GM19455 (cell line): ENCODE data around the gene IQSEC3.
"Not testable (repeated sequence)": the region's sequence is repeated elsewhere in the genome, so short reads cannot be mapped to it uniquely, and the experiment has no call there.

Source experiments
- ATAC-seq: cut with Tn5 transposase; IDR thresholded peaks from one replicate; pipeline ENCODE4 v1.9.1; 2021; ENCODE audit not compliant: unreplicated experiment

Gene IQSEC3

DNA sequence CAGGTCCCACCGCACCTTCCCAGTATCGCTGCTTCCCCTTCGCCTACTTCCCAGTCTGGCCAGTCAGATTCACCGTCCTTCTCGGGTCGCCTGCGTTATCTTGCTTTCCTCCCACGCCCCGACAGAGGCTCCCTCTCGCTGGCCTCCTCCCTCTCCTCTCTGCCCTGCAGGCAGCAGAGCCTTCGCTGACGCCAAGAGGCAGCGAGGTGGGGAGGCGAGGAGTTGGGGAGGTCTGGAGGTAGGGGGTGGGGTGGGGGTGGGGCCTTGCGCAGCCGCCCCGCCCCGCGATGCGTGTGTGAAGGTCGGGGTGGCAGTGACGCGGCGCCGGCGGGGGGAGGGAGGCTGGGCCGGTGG is at the start of gene IQSEC3:
Gene IQSEC3 (plus strand): TSS at position 340 of the 354 bp plus-strand sequence. CDS start 116 bp downstream, outside the sequence.
- not testable (repeated sequence) for ATAC-seq

DNA sequence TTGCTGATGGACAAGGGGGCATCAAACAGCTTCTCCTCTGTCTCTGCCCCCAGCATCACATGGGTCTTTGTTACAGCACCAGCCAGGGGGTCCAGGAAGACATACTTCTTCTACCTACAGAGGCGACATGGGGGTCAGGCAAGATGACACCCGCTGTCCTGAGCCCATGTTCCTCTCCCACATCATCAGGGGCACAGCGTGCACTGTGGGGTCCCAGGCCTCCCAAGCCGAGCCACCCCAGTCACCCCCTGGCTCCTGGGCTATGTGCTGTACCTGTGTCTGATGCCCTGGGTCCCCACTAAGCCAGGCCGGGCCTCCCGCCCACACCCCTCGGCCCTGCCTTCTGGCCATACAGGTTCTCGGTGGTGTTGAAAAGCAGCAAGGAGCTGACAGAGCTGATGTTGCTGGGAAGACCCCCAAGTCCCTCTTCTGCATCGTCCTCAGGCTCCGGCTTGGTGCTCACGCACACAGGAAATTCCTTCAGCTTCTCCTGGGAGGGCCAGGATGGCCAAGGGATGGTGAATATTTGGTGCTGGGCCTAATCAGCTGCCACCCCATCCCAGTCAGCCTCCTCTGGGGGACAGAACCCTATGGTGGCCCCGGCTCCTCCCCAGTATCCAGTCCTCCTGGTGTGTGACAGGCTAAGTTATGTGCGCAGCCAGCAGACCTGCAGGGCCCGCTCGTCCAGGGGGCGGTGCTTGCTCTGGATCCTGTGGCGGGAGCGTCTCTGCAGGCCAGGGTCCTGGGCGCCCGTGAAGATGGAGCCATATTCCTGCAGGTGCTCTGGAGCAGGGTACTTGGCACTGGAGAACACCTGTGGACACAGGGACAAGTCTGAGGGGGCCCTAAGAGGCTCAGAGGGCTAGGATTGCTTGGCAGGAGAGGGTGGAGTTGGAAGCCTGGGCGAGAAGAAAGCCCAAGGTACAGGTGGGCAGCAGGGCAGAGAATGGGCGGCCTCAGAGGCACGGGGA is 48.9 kb upstream of the IQSEC3 start:
- ATAC-seq, result not testable (repeated sequence)

DNA sequence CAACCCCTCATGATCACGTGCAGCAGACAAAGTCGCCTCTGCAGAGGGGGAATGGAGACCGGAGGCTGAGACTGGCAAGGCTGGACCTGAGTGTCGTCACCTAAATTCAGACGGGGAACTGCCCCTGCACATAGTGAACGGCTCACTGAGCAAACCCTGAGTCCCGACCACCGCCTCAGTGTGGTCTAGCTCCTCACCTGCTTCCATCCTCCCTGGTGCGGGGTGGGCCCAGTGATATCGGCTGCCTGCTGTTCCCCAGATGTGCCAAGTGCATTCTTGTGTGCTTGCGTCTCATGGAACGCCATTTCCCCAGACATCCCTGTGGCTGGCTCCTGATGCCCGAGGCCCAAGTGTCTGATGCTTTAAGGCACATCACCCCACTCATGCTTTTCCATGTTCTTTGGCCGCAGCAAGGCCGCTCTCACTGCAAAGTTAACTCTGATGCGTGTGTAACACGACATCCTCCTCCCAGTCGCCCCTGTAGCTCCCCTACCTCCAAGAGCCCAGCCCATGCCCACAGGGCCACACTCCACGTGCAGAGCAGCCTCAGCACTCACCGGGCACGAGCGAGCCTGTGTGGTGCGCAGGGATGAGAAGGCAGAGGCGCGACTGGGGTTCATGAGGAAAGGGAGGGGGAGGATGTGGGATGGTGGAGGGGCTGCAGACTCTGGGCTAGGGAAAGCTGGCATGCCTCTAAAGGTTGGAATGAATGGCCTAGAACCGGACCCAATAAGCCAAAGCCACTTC is 47.6 kb upstream of the IQSEC3 start:
- ATAC-seq, result not testable (repeated sequence)

DNA sequence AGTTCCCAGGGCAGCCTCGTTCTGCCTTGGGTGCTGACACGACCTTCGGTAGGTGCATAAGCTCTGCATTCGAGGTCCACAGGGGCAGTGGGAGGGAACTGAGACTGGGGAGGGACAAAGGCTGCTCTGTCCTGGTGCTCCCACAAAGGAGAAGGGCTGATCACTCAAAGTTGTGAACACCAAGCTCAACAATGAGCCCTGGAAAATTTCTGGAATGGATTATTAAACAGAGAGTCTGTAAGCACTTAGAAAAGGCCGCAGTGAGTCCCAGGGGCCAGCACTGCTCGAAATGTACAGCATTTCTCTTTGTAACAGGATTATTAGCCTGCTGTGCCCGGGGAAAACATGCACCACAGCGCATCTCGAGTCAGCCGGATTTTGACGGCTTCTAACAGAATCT is 46.7 kb upstream of the IQSEC3 start:
- ATAC-seq, result not testable (repeated sequence)

DNA sequence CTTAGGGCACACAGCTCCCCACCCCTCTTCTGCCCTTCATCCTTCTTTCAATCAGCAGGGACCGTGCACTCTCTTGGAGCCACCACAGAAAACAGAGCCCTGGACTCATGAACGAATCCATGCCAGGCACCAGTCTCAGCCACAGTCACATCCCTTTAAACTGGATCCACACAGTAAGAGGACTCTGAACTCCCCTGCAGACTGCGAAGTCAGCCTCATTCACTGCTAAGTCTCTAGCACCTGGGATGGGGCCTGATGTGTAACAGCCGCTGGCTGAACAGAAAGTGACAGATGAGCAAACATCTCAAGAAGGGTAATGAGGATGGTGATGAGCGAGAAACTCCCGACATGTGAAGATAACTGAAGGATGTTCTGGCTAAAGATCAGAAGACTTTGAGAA is 45.8 kb upstream of the IQSEC3 start:
- ATAC-seq, result peak; percentile 13

DNA sequence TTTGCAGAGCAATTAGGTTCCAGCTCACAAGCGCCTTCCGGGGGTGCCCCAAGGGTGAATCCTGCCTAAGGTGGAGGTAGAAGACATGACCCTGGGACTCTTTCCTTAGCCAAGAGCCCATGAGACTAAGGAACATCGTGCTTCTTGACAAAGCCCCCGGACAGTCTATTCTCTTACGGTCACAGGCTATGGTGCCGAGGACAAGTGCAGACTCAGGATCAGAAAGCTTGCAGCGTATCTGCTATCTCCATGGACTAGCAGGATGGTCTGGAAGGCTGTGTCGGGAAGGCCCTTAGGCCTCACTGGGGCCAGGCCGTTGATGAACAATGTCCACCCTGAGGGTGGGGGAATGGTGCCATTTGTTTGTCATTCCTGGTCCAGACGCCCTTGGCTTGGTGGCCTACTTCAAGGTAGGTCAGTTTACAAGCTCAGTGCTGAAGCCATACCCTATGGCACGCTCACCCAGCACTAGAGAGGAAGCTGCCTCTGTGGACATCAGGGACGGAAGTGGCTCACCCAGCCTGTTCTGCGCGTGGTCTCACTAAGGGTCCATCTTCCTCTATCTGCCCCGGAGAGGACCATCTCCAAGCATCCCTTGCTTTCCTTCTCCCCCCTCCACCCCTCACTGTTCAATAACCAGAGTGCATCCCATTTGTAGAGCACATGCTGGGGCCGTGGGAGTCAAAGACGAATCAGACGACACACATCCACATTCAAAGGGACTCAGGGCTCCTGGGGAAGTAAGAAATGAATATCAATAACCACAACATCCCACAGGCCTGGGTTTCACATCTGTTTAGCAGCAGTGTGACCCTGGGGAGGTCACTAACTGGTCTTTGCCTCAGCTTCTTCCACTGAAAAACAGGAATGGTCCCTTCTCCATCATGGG is 45.0 kb upstream of the IQSEC3 start:
- ATAC-seq, result peak; percentile 59

DNA sequence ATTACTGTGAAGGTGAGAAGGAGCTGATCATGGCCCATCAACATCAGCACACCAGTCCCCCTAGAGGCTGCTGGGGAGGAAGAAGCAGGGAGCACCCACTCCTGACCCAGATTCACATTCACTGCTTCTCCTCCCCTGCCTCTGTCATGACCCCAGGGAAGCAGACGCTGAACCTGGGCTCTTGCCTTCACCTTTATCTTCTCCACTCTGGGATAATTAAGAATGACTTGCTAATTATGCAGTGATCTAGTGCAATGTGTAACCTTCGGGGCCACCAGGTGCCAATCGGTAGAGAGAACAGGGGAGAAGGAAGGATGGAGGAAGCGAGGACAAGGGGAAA is 44.4 kb upstream of the IQSEC3 start:
- ATAC-seq, result no peak

DNA sequence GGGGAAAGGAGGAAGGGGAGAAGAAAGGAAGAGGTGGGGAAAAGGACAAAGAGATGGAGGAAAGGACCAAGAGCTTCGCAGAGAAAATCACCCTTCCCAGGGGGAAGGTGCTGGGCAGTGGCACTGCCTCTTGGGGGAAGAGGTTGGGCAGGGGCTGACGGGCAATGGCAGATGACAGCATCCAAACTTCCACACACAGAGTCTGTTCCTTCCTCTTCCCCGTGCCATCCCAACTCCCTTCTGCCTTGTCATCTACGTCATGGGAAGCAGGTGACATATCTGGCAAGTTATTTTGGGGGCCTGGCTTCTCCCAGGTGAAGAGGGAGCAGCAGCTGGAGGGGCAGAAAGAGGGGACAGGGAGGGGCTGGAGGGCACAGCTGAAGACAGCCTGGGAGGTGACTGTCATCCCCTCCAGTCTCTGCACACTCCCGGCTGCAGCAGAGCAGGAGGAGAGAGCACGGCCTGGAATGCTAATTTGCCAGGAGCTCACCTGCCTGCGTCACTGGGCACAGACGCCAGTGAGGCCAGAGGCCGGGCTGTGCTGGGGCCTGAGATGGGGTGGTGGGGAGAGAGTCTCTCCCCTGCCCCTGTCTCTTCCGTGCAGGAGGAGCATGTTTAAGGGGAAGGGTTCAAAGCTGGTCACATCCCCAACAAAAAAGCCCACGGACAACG is 43.9 kb upstream of the IQSEC3 start:
- no peak for ATAC-seq

DNA sequence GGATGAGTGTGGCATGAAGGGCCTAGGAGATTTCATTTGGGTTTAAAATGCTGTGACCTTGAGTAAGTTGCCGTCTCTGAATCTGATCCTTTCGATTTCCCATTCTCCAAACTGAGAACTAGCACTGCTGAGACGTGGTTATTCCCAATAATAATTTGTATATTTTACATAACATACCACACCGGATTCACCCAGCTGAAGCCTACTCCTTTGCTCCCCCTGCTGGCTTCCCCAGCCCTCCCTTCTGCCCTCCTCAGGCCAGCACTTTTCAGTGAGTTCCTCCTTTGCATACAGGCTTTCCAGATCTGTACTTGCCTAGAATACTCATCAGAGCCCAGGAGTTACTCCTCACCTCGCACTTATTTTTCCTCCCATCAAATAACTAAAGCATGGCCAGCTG is 38.7 kb upstream of the IQSEC3 start:
- ATAC-seq, result not testable (repeated sequence)

DNA sequence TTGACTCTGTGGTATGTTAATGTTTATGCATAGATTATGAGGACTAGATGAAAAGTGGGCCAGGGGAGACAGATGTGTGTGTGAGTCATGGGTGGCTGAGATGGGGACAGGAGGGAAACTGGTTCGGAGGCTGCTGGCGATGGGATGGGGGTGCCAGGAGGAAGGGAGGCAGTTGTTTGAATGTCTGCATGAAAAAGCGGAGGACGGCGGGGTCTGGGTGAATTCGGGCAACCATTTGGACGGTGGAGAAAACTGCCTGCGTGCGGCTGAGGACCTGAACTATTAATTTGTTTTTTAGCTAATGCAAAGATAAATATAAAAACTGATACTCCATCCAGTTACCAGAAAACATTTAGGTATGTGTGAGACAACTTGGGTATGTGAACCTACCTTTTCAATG is 27.8 kb upstream of the IQSEC3 start:
- not testable (repeated sequence) for ATAC-seq

DNA sequence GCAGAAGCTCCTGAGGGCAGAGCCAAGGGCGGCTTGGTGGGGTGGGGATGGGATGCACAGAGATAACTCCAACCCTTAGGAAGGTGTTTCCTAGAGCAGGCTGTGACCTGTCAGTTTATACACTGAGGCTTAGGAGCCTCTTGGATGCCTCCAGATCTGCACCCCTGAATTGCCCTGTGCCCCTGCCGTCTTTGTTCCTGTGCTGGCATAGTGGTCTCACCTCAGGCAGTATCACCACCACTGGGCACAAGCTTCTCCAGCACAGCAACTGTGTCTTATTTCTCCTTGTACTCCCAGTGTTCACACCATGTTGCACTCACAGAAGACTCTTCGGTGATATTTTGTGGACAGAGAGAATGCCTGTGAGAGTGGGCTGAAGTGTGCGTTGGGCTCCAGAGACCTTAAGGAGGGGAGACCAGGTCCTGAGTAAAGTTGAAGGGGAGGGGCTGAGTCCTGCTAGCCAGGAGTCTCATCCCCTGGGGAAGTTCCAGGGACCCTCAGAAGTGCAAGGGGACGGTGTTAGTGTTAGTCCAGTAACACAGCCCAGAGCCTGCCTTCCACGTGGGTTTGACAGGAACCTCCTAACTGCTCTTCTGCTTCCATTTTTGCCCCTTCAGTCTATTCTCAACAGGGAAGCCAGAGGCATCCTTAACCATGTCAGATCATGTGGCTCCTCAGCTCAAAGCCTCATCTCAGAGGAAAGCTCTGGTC is 26.9 kb upstream of the IQSEC3 start:
- ATAC-seq, result not testable (repeated sequence)

DNA sequence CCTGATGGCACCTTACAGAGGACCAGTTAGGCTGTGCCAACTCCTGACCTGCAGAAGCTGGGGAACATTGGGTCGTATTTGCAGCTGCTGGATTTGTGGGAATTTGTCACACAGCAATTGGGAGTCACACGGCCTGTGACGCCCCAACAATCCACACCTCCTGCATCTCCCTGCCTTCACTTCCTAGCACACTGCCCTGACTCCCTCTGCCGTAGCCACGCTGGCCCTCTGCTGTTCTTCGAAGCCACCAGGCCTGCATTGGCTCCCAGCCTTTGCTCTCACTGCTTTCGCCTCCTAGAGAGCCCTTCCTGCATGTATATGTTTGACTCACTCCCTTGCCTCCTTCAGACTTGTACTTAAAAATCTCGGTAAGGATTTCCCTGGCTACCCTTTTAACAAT is 22.2 kb upstream of the IQSEC3 start:
- not testable (repeated sequence) for ATAC-seq

DNA sequence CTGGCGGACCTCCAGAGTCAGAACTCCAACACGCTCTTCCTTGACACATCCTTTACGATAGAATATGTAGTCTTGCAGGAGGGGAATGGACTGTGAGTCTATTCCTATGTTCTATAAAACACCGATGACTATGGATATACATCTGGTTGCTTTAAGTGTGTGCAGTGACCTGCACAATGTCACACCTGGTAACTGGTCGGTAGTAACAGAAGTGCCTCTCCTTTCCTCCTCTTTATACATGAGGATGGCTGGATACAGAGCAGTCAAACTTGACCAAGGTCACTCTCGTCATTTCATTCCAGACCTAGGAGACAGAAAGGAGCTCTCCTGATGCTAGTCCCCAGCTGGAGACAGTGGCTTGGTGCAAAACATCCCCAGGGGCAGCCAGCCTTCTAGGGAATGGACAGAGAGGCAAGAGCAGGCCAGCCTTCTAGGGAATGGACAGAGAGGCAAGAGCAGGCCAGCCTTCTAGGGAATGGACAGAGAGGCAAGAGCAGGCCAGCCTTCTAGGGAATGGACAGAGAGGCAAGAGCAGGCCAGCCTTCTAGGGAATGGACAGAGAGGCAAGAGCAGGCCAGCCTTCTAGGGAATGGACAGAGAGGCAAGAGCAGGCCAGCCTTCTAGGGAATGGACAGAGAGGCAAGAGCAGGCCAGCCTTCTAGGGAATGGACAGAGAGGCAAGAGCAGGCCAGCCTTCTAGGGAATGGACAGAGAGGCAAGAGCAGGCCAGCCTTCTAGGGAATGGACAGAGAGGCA is 21.2 kb upstream of the IQSEC3 start:
- ATAC-seq, result not testable (repeated sequence)

DNA sequence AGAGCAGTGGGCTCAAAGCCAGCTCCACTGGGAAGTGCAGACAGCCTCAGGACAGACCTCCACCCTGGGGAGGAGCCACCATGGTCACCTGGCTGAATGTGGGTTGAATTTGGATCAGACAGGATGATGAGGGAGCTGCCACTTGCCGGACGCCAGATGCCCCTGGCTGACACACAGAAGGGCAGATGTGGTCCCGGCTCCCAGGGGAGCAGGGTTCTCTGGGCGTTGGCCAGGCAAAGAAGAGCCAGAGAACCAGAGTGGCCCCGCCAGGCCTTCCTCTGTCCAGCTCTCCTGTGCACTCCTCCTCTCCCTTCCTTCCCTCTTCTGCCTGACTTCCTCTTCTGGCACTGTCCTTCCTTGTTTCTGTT is 20.6 kb upstream of the IQSEC3 start:
- not testable (repeated sequence) for ATAC-seq

DNA sequence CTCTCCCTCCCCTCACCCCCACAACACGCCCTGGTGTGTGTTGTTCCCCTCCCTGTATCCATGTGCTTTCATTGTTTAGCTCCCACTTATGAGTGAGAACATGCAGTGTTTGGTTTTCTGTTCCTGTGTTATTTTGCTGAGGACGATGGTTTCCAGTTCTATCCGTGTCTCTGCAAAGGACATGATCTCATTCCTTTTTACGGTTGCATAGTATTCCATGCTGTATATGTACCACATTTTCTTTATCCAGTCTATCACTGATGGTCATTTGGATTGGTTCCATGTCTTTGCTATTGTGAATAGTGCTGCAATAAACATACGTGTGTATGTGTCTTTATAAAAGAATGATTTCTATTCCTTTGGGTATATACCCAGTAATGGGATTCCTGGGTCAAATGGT is 20.0 kb upstream of the IQSEC3 start:
- not testable (repeated sequence) for ATAC-seq

DNA sequence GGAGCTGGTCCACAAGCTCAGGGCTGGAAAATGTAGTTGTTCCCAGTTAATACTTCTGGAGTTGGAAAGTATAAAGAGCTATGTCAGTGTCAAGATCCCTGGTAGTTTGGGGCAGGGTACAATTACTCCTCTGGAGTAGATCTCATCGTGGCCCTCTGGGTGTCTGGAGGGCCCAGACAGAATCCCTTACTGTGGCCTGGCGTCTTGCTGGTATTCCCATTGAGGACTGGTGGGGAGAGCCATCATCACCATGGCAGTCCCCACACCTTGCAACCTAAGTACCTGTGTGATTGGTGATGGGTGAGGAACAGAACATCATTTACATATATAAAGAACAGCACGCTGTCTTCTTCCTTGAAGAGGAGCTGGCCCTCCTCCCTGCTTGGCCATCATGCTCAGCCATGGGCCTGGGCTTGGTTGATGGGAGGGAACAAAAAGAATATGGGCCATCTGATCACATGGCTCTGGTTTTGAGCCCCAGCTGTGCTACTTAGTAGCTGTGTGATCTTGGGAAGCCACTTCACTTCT is 18.8 kb upstream of the IQSEC3 start:
- ATAC-seq, result not testable (repeated sequence)

DNA sequence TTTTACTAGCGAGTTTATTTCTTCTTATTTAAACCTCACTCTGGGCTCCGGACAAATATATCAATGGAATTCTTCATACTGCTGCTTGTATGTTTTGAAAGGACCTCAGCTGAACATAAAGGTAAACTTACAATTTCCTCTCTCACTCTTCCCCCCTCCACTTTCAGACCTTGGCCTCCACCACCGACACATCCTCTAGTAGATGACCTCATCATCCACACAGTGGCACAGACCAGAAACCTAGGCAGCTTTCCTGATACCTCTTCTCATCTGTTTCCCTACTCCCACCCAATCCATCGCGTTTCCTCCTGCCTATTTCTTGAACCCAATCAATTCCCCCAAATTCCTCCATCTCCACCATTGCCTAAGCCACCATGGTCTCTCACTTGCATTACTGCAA is 17.4 kb upstream of the IQSEC3 start:
- ATAC-seq, result not testable (repeated sequence)

DNA sequence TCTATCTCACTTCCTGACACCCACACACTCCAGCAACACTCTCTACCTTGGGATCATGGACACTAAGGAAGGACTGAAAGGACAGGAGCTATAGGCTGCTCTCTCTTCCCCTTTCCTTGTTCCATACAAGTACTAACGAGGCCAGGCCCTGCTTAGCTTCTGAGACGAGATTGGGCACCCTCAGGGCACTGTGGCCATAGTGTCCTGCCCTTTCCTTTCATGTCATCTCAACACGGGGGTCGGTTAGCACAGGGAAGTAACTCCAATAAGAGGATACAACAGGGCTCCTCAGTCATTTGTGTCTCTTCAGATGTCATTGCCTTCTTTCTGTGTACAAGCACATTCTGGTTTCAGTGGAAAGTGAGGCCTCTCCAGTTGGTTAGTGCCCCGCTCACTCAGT is 15.5 kb upstream of the IQSEC3 start:
- ATAC-seq, result not testable (repeated sequence)

DNA sequence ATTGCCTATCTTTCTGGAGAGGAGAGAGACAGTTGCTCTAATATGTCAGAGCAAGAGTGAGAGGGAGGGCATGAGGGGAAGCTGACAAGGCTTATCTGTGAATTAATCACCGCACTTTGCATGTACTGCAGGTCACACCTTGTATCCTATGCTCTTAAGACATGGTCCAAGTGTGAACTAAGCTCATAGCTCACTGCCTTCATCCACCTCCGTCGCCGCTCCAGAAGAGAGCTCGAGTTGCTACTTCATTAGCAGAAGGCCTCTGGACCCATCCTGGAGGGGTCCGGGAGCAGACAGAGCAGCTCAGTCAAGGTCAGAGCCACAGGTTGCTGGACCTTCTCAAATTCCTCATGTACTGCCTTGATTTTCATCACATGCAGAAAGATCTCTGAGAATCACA is 14.6 kb upstream of the IQSEC3 start:
- not testable (repeated sequence) for ATAC-seq
